Naive B cell (primary cell): ENCODE measurements around the gene LRMDA. TPM values are rescaled to one million over a fixed set of nuclear protein-coding genes. Genes with fewer than 3 reads are reported as not detected.

Experiments
- ATAC-seq, 2 donors: fragments of 150-1000 bp; cut with Tn5 transposase; 2 replicates each; pipeline ENCODE4 v1.10.0; 2021; ENCODE audit warnings: low read depth in 2 of 2, mild to moderate bottlenecking in 2 of 2, moderate library complexity in 2 of 2
- DNase-seq: peaks from one replicate; pipeline ENCODE4 v3.0.0; 2022
- H3K27ac Mint-ChIP-seq, 6 donors: one replicate each; pipeline ENCODE4 v1.8.0; 2020 to 2022; ENCODE audit warnings: mild to moderate bottlenecking in 6 of 6, mixed read lengths in 6 of 6, moderate library complexity in 5 of 6, inconsistent platforms in 2 of 6
- H3K27me3 Mint-ChIP-seq, 3 donors: one replicate each; pipeline ENCODE4 v1.8.0; 2021 to 2022; ENCODE audit warnings: mixed read lengths in 3 of 3, mild to moderate bottlenecking in 1 of 3
- H3K36me3 Mint-ChIP-seq, 2 donors: one replicate each; pipeline ENCODE4 v1.8.0; 2020 to 2022; ENCODE audit warnings: mixed read lengths in 2 of 2, inconsistent platforms in 1 of 2, mild to moderate bottlenecking in 1 of 2
- H3K4me1 Mint-ChIP-seq, 3 donors: one replicate each; pipeline ENCODE4 v1.8.0; 2020 to 2022; ENCODE audit warnings: mixed read lengths in 3 of 3, inconsistent platforms in 1 of 3, mild to moderate bottlenecking in 1 of 3, moderate library complexity in 1 of 3
- H3K4me3 Mint-ChIP-seq, 8 donors: one replicate each; pipeline ENCODE4 v1.8.0; 2020 to 2022; ENCODE audit warnings: mild to moderate bottlenecking in 8 of 8, mixed read lengths in 8 of 8, moderate library complexity in 8 of 8, inconsistent platforms in 2 of 8
- H3K9me3 Mint-ChIP-seq, 7 donors: one replicate each; pipeline ENCODE4 v1.8.0; 2020 to 2022; ENCODE audit warnings: mixed read lengths in 7 of 7, mild to moderate bottlenecking in 5 of 7, inconsistent platforms in 2 of 7, moderate library complexity in 1 of 7
- polyA plus RNA-seq, 6 donors: library from polyadenylated mRNA; unstranded; fragments of 300-500 nt; fragmentation: Illumina TruSeq; gene quantifications; one replicate each; pipeline ENCODE4 v1.2.3, GENCODE V29; 2021; ENCODE audit warnings: low read depth in 6 of 6

LRMDA gene
- polyA plus RNA-seq, 6 donors from 2014 or later = 2.1 TPM; not detected in 5

DNA sequence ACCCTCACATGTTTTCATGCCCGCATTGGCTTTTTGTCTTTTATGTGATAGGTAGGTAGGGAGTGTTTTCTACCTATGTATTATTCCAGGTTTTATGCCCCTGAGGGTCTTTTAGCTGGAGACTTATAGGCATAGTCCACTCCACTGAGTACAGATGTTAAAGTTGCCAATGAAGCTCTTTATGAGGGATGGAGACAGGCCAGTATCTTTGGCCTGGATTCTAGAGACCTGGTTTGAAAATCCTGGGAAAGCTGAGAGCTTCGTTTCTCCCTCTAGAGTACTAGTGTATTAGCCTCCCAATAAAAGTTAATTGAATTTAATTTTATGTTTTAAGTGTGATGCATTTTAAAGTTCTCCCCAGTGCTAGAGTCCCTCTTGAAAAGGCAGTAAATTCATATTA lies 854.1 kb downstream of the LRMDA start:
- Mint-ChIP-seq H3K36me3 (peaks cover 0 to 8% of the 10 kb centered on the region in 2 donors), H3K27ac (no peak overlapping the region), H3K9me3 (peaks cover 0 to 20% (median 4%) of the 10 kb centered on the region in 7 donors), H3K4me1 (no peaks in the 10 kb centered on the region), H3K27me3 (peaks cover 8 to 10% (median 9%) of the 10 kb centered on the region in 3 donors), H3K4me3 (no peak overlapping the region)
- DNase-seq = no peak
- no peak for ATAC-seq

DNA sequence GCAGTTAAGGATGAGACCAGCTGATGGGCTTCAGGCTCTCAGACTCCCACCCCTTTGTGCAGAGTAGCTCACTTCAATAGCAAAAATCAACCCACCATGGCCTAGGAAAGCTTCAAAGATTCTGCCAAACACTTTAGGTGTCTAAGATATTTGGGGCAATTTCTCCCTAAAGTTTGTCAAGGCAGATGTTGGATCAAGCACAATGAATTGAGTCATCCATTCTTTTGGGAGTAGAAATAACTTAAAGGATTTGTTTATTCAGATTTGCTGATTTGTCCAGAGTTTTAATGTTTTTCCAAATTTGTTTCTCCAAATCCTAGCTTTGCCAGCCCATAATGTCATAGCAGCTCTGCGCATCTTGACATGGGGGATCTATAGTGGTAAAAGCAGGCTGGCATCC lies 855.1 kb downstream of the LRMDA start:
- no peak for ATAC-seq

GRCh38 chr10:76287856-76288255 lies 856.4 kb downstream of the LRMDA start:
- DNase-seq (no peak), ATAC-seq (no peak)
- H3K9me3 Mint-ChIP-seq = peaks cover 0 to 18% (median 3%) of the 10 kb centered on the region in 7 donors
- H3K27ac Mint-ChIP-seq = no peak overlapping the region
- peaks cover 4 to 7% (median 7%) of the 10 kb centered on the region in 3 donors for H3K27me3 Mint-ChIP-seq
- H3K4me1 Mint-ChIP-seq = no peaks in the 10 kb centered on the region
- H3K4me3 Mint-ChIP-seq = no peak overlapping the region
- H3K36me3 Mint-ChIP-seq = peaks cover 0 to 6% of the 10 kb centered on the region in 2 donors

More for the DNA sequence above, 855.1 kb downstream of the LRMDA start:
- H3K27me3 Mint-ChIP-seq = peaks cover 8 to 10% (median 9%) of the 10 kb centered on the region in 3 donors
- peaks cover 0 to 20% (median 4%) of the 10 kb centered on the region in 7 donors for H3K9me3 Mint-ChIP-seq
- DNase-seq = no peak
- no peaks in the 10 kb centered on the region for H3K4me1 Mint-ChIP-seq
- H3K36me3 Mint-ChIP-seq = peaks cover 0 to 8% of the 10 kb centered on the region in 2 donors
- no peak overlapping the region for H3K27ac Mint-ChIP-seq
- no peak overlapping the region for H3K4me3 Mint-ChIP-seq

GRCh38 chr10:76291175-76291574 lies 859.8 kb downstream of the LRMDA start:
- no peak overlapping the region for H3K4me3 Mint-ChIP-seq
- H3K9me3 Mint-ChIP-seq = peaks cover 0 to 4% (median 0%) of the 10 kb centered on the region in 7 donors
- no peak for DNase-seq
- no peaks in the 10 kb centered on the region for H3K4me1 Mint-ChIP-seq
- no peaks in the 10 kb centered on the region for H3K36me3 Mint-ChIP-seq
- H3K27ac Mint-ChIP-seq = no peak overlapping the region
- no peak for ATAC-seq
- no peaks in the 10 kb centered on the region for H3K27me3 Mint-ChIP-seq

- Mint-ChIP-seq H3K4me1 (no peaks in the 10 kb centered on the region), H3K27ac (no peak overlapping the region)
- DNase-seq = no peak
These were observed 860.5 kb downstream of the LRMDA start for GRCh38 chr10:76291885-76292284.

DNA sequence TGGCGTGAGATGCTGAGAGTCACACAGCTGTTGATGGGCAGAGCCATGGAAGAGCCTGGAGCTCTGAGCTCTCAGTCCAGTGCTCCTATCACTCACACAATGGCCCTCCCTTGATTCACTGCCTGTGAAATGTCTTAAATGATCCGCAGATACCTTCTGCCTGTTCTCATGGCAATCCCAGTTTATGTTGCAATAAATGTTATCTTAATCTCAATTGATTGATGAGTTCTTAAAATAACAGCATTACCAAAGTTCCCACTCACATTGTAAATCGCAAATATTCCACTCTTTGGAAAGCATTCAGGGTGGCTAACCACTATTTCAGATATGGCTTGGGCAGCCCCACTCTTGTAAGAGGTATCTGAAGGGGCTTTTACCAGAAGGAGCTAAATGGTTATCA lies 865.5 kb downstream of the LRMDA start:
- Mint-ChIP-seq H3K27me3 (no peaks in the 10 kb centered on the region), H3K9me3 (peaks cover 0 to 4% (median 0%) of the 10 kb centered on the region in 7 donors), H3K4me3 (no peak overlapping the region), H3K36me3 (no peaks in the 10 kb centered on the region), H3K4me1 (no peaks in the 10 kb centered on the region), H3K27ac (no peak overlapping the region)
- DNase-seq (no peak), ATAC-seq (no peak)

More at GRCh38 chr10:76291885-76292284, 860.5 kb downstream of the LRMDA start:
- peaks cover 0 to 4% (median 0%) of the 10 kb centered on the region in 7 donors for H3K9me3 Mint-ChIP-seq
- no peaks in the 10 kb centered on the region for H3K27me3 Mint-ChIP-seq
- H3K36me3 Mint-ChIP-seq = no peaks in the 10 kb centered on the region
- ATAC-seq = no peak
- no peak overlapping the region for H3K4me3 Mint-ChIP-seq

DNA sequence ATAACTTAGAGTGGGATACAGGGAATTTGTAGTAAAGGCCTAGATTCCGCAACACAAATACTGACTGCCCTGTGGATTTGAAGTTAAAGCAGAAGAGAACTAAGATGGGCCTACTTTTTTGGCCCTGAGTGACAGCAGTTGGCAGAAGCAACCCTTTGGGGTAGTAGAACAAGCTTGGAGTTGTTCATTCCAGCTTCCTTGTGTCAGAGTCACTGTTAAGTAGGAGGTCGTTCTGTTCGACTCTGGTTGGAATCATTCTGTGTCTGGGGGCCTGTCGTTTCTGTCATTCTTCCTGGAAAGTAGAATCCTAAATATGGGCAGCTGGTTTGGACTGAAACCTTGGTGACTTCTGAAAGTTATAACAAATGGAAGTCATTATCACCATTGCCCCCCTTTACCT lies 865.9 kb downstream of the LRMDA start:
- Mint-ChIP-seq H3K27me3 (no peaks in the 10 kb centered on the region), H3K36me3 (no peaks in the 10 kb centered on the region), H3K4me3 (no peak overlapping the region), H3K9me3 (peaks cover 0 to 4% (median 0%) of the 10 kb centered on the region in 7 donors), H3K4me1 (no peaks in the 10 kb centered on the region), H3K27ac (no peak overlapping the region)
- ATAC-seq (no peak), DNase-seq (no peak)

- Mint-ChIP-seq H3K4me3 (no peak overlapping the region), H3K9me3 (peaks cover 0 to 4% (median 0%) of the 10 kb centered on the region in 7 donors), H3K36me3 (no peaks in the 10 kb centered on the region), H3K4me1 (no peaks in the 10 kb centered on the region), H3K27me3 (no peaks in the 10 kb centered on the region), H3K27ac (no peak overlapping the region)
- DNase-seq = no peak
- ATAC-seq = no peak
These were observed 866.4 kb downstream of the LRMDA start for GRCh38 chr10:76297780-76298281.

- Mint-ChIP-seq H3K36me3 (no peaks in the 10 kb centered on the region), H3K4me1 (no peaks in the 10 kb centered on the region), H3K4me3 (no peak overlapping the region), H3K27ac (no peak overlapping the region), H3K9me3 (no peaks in the 10 kb centered on the region), H3K27me3 (no peaks in the 10 kb centered on the region)
- DNase-seq (no peak), ATAC-seq (no peak)
These were observed 866.9 kb downstream of the LRMDA start for GRCh38 chr10:76298329-76298728.

GRCh38 chr10:76299501-76299900 lies 868.1 kb downstream of the LRMDA start:
- H3K4me3 Mint-ChIP-seq = no peak overlapping the region
- no peak overlapping the region for H3K27ac Mint-ChIP-seq
- no peaks in the 10 kb centered on the region for H3K36me3 Mint-ChIP-seq
- H3K9me3 Mint-ChIP-seq = no peaks in the 10 kb centered on the region
- peaks cover 0 to 9% (median 0%) of the 10 kb centered on the region in 3 donors for H3K27me3 Mint-ChIP-seq
- DNase-seq (no peak), ATAC-seq (no peak)
- no peaks in the 10 kb centered on the region for H3K4me1 Mint-ChIP-seq

DNA sequence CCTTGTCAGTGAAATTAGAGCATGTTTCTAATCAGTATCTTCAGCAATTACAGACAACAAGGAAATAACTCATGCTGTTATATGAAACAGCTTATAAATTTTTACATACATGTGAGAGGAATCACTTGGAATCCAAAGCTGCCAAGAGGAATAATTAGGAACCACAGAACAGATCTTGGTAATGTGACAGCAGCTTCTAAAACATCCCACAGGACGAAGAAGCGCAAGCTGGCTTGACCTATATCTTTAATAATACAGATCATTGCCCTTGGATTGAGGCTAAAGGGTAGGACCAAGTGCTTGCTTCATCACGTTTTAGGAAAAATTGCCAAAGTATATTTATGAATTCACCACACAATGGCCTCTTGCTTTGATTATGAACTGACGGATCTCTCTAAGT lies 869.8 kb downstream of the LRMDA start:
- Mint-ChIP-seq H3K27me3 (peaks cover 0 to 9% (median 0%) of the 10 kb centered on the region in 3 donors), H3K4me3 (no peak overlapping the region), H3K4me1 (no peaks in the 10 kb centered on the region), H3K9me3 (no peaks in the 10 kb centered on the region), H3K27ac (no peak overlapping the region), H3K36me3 (no peaks in the 10 kb centered on the region)
- no peak for DNase-seq
- ATAC-seq = no peak

DNA sequence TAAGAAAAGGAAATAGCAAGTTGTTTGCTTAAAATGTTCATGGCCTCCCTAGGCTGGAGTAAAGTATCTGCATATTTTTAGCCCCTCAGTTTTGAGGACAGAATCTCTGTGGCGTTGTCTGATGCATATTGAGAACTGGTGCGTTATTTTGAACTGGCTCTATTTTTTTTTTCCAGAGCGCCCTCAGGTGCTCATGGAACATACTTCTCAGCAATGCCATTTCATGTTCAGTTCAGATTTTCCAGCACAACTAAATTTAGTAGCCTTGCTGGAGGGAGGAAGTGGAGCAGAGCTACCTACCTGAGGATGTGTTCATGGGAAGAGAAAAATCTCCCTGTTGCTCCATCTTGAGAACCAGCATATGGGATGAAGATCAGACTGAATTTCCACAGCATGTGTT lies 870.5 kb downstream of the LRMDA start:
- ATAC-seq (no peak), DNase-seq (no peak)
- no peaks in the 10 kb centered on the region for H3K36me3 Mint-ChIP-seq
- no peaks in the 10 kb centered on the region for H3K9me3 Mint-ChIP-seq
- H3K4me1 Mint-ChIP-seq = no peaks in the 10 kb centered on the region
- H3K27me3 Mint-ChIP-seq = peaks cover 0 to 9% (median 0%) of the 10 kb centered on the region in 3 donors
- H3K4me3 Mint-ChIP-seq = no peak overlapping the region
- no peak overlapping the region for H3K27ac Mint-ChIP-seq

- ATAC-seq (no peak), DNase-seq (no peak)
- no peak overlapping the region for H3K4me3 Mint-ChIP-seq
- no peak overlapping the region for H3K27ac Mint-ChIP-seq
- H3K4me1 Mint-ChIP-seq = no peaks in the 10 kb centered on the region
- H3K9me3 Mint-ChIP-seq = no peaks in the 10 kb centered on the region
- H3K36me3 Mint-ChIP-seq = no peaks in the 10 kb centered on the region
- peaks cover 0 to 9% (median 0%) of the 10 kb centered on the region in 3 donors for H3K27me3 Mint-ChIP-seq
These were observed 871.1 kb downstream of the LRMDA start for GRCh38 chr10:76302481-76302880.

DNA sequence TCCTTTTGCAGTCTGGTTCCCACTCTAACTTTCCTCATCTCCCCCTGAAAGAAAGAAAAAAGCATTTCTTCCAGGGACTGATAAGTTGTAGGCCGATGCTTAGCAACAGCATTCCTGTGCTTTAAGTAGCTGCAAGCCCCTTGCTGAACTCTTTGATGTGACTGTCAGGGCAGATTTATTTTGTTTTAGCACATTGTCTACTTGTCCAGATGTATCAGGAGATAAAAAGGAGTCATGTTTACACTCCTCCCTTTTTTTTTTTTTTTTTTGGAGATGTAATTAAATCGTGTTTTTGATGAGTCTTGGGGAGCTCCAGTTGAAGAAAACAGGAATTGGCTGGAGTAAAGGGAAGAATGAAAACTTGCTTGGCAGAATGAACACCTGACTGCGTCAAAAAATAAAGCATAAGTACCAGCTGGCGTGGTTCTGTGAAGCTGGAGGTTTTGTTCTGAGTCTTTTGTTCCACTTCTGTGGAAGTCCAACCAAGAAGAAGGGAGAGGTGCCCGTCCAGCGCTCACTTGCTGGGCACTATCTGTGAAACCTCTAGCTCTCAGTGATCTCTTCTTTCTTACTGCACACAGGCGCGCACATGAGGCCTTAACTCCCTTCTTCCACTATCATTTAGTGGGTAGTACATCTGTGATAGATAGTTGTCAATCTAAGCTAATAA lies 871.7 kb downstream of the LRMDA start:
- Mint-ChIP-seq H3K27me3 (peaks cover 0 to 9% (median 0%) of the 10 kb centered on the region in 3 donors), H3K27ac (no peak overlapping the region), H3K36me3 (no peaks in the 10 kb centered on the region), H3K4me3 (no peak overlapping the region), H3K4me1 (no peaks in the 10 kb centered on the region), H3K9me3 (no peaks in the 10 kb centered on the region)
- no peak for DNase-seq
- no peak for ATAC-seq
